HepG2 (cell line): Measurements from ENCODE around the gene PPP1CB. TPM values are rescaled to one million over a fixed set of nuclear protein-coding genes. Genes with fewer than 3 reads are reported as not detected.
A peak's percentile ranks its signal among the peaks of the same experiment; 100 is the strongest.

Source experiments
- ATAC-seq: fragments of 200-7000 bp; cut with Tn5 transposase; 3 replicates; pipeline ENCODE4 v1.9.1; 2020; ENCODE audit warnings: mild to moderate bottlenecking, moderate library complexity
- BruUV-seq: library from RNA; stranded (reverse); fragments of 400-500 nt; replicated peaks from 2 replicates; lab custom pipeline; 2021; lab: Mats Ljungman, UMichigan
- CTCF ChIA-PET: fragments of 300-600 bp; formaldehyde crosslinking; extraction: SDS; loops from one replicate; lab custom pipeline; 2021; ENCODE audit warnings: low total read pairs, inconsistent platforms, low intra/inter-chr PET ratio; lab: Yijun Ruan, JAX
- POLR2A ChIA-PET: fragments of 350-600 bp; sonication (Branson Sonifier 250); formaldehyde crosslinking; loops from one replicate; lab custom pipeline; 2020; ENCODE audit warnings: antibody characterized with exemption, inconsistent platforms; lab: Yijun Ruan, JAX
- DNase-seq: peaks from one replicate; pipeline ENCODE4 v3.0.0-alpha.2; 2015; ENCODE audit warnings: low spot score
- FAIRE-seq: peaks from 3 replicates; lab custom pipeline; 2011; peaks lifted over from hg19 to GRCh38; lab: Jason Lieb, UNC
- H2AFZ ChIP-seq: one replicate; pipeline ENCODE4 v1.6.1; 2011; ENCODE audit warnings: low read length, inconsistent platforms
- H3K27ac ChIP-seq: fragments of 300-600 bp; 3 replicates; pipeline ENCODE4 v1.8.0; 2011; ENCODE audit warnings: mixed run types, mild to moderate bottlenecking, mixed read lengths, low read length, inconsistent platforms; ENCODE audit not compliant: insufficient read depth; ENCODE audit errors: extremely low read length
- H3K27me3 ChIP-seq, 2 experiments: fragments of 200-600 bp in 1 of 2; 2 replicates in 1 of 2; 3 replicates in 1 of 2; pipeline versions ENCODE4 v1.6.0 to v1.8.0; 2011; ENCODE audit warnings: low read length in 2 of 2, mild to moderate bottlenecking in 2 of 2, moderate library complexity in 2 of 2, inconsistent platforms in 1 of 2; ENCODE audit not compliant: insufficient read depth in 2 of 2, control insufficient read depth in 1 of 2
- H3K36me3 ChIP-seq, 2 experiments: fragments of 200-600 bp in 1 of 2; replicated peaks in 1 of 2; 2 replicates in 1 of 2; 3 replicates in 1 of 2; pipeline versions ENCODE4 v1.5.1 to v1.8.0; 2011; ENCODE audit warnings: low read length in 2 of 2, inconsistent platforms in 1 of 2; ENCODE audit not compliant: insufficient read depth in 2 of 2, control insufficient read depth in 1 of 2
- H3K4me1 ChIP-seq: 2 replicates; pipeline ENCODE4 v1.5.1; 2012; ENCODE audit warnings: low read length, inconsistent platforms; ENCODE audit not compliant: insufficient read depth
- H3K4me2 ChIP-seq: 2 replicates; pipeline ENCODE4 v1.6.0; 2011; ENCODE audit warnings: low read depth, low read length, inconsistent platforms
- H3K4me3 ChIP-seq, 3 experiments: fragments of 200-600 bp in 1 of 3; sonication (generic), shearing (Covaris generic) in 1 of 3; replicated peaks in 1 of 3; 2 replicates each; pipeline ENCODE4 v1.5.1; 2011 to 2016; ENCODE audit warnings: low read length in 3 of 3, inconsistent platforms in 2 of 3, low read depth in 2 of 3, mild to moderate bottlenecking in 2 of 3, control low read depth in 1 of 3, mixed read lengths in 1 of 3; ENCODE audit not compliant: insufficient read depth in 1 of 3
- H3K79me2 ChIP-seq: one replicate; pipeline ENCODE4 v1.6.1; 2011; ENCODE audit warnings: low read length, inconsistent platforms; ENCODE audit not compliant: insufficient read depth
- H3K9ac ChIP-seq: 2 replicates; pipeline ENCODE4 v1.6.0; 2011; ENCODE audit warnings: mild to moderate bottlenecking, low read depth, low read length, inconsistent platforms; ENCODE audit not compliant: insufficient read depth
- H3K9me3 ChIP-seq: 2 replicates; pipeline ENCODE4 v1.5.1; 2012; ENCODE audit warnings: mild to moderate bottlenecking, low read length
- H4K20me1 ChIP-seq: 2 replicates; pipeline ENCODE4 v1.6.0; 2011; ENCODE audit warnings: inconsistent platforms, mild to moderate bottlenecking, low read length, moderate library complexity; ENCODE audit not compliant: insufficient read depth
- CEBPB ChIP-seq: IDR thresholded peaks from 2 replicates; pipeline ENCODE4 v1.6.1; 2011; ENCODE audit warnings: low read depth, low read length, improper control_type of control experiment, borderline replicate concordance
- CEBPG ChIP-seq: IDR thresholded peaks from 2 replicates; pipeline ENCODE4 v1.6.1; 2016
- FOSL2 ChIP-seq: sonication (generic); formaldehyde crosslinking; IDR thresholded peaks from 2 replicates; pipeline ENCODE4 v1.4.0; 2020; ENCODE audit warnings: missing genetic modification reagents
- GTF2F1 ChIP-seq: fragments of 150-350 bp; IDR thresholded peaks from 2 replicates; pipeline ENCODE4 v1.6.1; 2014; ENCODE audit warnings: low read length
- KLF6 ChIP-seq: IDR thresholded peaks from 2 replicates; pipeline ENCODE4 v1.8.0; 2016; ENCODE audit warnings: missing biosample characterization, missing genetic modification reagents
- MAZ ChIP-seq, 2 experiments: sonication (generic) in 1 of 2; formaldehyde crosslinking in 1 of 2; IDR thresholded peaks; 2 replicates each; pipeline versions ENCODE4 v1.5.0 to v1.6.1; 2012 to 2020; ENCODE audit warnings: low read depth in 2 of 2, mild to moderate bottlenecking in 2 of 2, borderline replicate concordance in 1 of 2, improper control_type of control experiment in 1 of 2, low read length in 1 of 2, missing genetic modification reagents in 1 of 2, moderate library complexity in 1 of 2
- NR2C2 ChIP-seq: sonication (generic); formaldehyde crosslinking; IDR thresholded peaks from 2 replicates; pipeline ENCODE4 v1.4.0; 2020; ENCODE audit warnings: missing genetic modification reagents, mild to moderate bottlenecking, moderate library complexity, borderline replicate concordance
- SIX1 ChIP-seq: sonication (generic); formaldehyde crosslinking; IDR thresholded peaks from 2 replicates; pipeline ENCODE4 v1.4.0; 2020; ENCODE audit warnings: missing genetic modification reagents, borderline replicate concordance
- ZFAT ChIP-seq: sonication (generic); formaldehyde crosslinking; conservative IDR thresholded peaks from 2 replicates; pipeline ENCODE4 v1.8.1; 2023; ENCODE audit warnings: missing genetic modification reagents, inconsistent platforms
- ZNF33A ChIP-seq: sonication (generic); formaldehyde crosslinking; IDR thresholded peaks from 2 replicates; pipeline ENCODE4 v1.5.1; 2020; ENCODE audit warnings: missing genetic modification reagents, mild to moderate bottlenecking, moderate library complexity, borderline replicate concordance
- ZNF441 ChIP-seq: sonication (generic); formaldehyde crosslinking; IDR thresholded peaks from 2 replicates; pipeline ENCODE4 v1.7.0; 2021; ENCODE audit warnings: missing genetic modification reagents, borderline replicate concordance
- ZNF644 ChIP-seq: IDR thresholded peaks from 2 replicates; pipeline ENCODE4 v1.6.1; 2016; ENCODE audit warnings: low read depth
- ZNF7 ChIP-seq: IDR thresholded peaks from 2 replicates; pipeline ENCODE4 v1.6.1; 2016; ENCODE audit warnings: missing biosample characterization, missing genetic modification reagents
- WGBS: methylation state at CpG from one replicate; pipeline ENCODE4 v1.1.6; 2017; ENCODE audit warnings: low lambda C conversion rate; 5-methylcytosine and 5-hydroxymethylcytosine counted together
- in situ Hi-C: cut with HindIII; loops from 2 replicates; pipeline ENCODE4 v1.10.0; 2017; ENCODE audit warnings: low pct_unique_long_range_greater_than_20kb; ENCODE audit not compliant: extremely low pct_ligation_motif_present
- intact Hi-C: fragments of 100-400 bp; cut with micrococcal nuclease; formaldehyde crosslinking; loops from one replicate; pipeline ENCODE4 v1.10.0; 2022; ENCODE audit not compliant: unreplicated experiment
- polyA plus RNA-seq, 8 experiments: library from polyadenylated mRNA; depleted of rRNA in 3 of 8; stranded (reverse) in 7 of 8; unstranded in 1 of 8; fragments of >200 nt; fragmentation: Illumina TruSeq in 4 of 8; extraction: Trizol in 4 of 8; gene quantifications; 2 replicates each; pipeline versions ENCODE4 v1.2.1 to v1.2.3, GENCODE V29; 2011 to 2016; ENCODE audit warnings: low read depth in 4 of 8, missing spikeins in 1 of 8, mixed read lengths in 1 of 8; ENCODE audit not compliant: insufficient read depth in 1 of 8
- total RNA-seq, 5 experiments: library from RNA; depleted of rRNA; stranded (reverse); fragments of >200 nt; fragmentation: Illumina TruSeq; extraction: Trizol; gene quantifications; 2 replicates each; pipeline ENCODE4 v1.2.3, GENCODE V29; 2016; ENCODE audit warnings: low read depth in 1 of 5

PPP1CB gene
- total and polyA plus RNA-seq, 2 of the 13 experiments (the other 11 are each of a cell fraction or from before 2014, with no cell fraction given) = 46.9 to 109 TPM

DNA sequence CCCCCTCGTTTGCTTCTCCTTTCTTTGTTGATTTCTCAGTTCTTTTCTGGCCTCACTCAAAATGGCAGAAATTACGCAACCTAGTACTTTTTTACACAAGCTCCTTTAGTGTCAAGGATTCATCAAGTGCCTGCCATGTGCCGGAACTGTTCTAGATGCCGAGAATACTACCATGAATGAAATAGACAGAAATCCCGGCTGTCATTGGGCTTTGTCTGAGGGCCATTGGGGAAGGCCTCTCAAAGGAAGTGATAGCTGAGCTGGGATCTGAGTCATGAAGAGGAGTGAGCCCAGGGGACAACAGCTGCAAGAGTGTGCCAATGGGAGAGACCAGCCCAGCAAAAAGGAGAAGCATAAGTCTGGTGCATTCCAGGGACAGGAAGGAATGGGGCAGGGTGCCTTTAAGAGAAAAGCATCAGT is 34.3 kb upstream of the PPP1CB start:
- no peak overlapping the region for H3K9ac ChIP-seq
- intact Hi-C loops = no loop called here
- FAIRE-seq = peak; percentile 37
- ATAC-seq = peak; percentile 57
- H3K27me3 ChIP-seq = no peaks in the 10 kb centered on the region
- TF ChIP-seq ZNF33A (CRISPR knock-in tag) = no peak
- no peak for TF ChIP-seq ZNF441 (CRISPR knock-in tag)
- no peak for TF ChIP-seq KLF6
- peak; percentile 26; the same call in 1 of the 2 replicates for TF ChIP-seq FOSL2
- TF ChIP-seq ZNF644 = 0 out of 2 replicates have a peak, but pooled peaks have one; percentile 6
- peak; percentile 56 for TF ChIP-seq CEBPG (CRISPR knock-in tag)
- peak; percentile 91 for TF ChIP-seq CEBPB
- TF ChIP-seq ZFAT (CRISPR knock-in tag) = no peak
- CTCF ChIA-PET = no interaction called here
- no TSS peak for BruUV-seq
- H3K36me3 ChIP-seq = no peaks in the 10 kb centered on the region
- WGBS = 28% methylated on average over 5 of the region's 5 CpGs
- H2AFZ ChIP-seq = no peak overlapping the region
- no peaks in the 10 kb centered on the region for H4K20me1 ChIP-seq
- H3K4me2 ChIP-seq = no peak overlapping the region
- POLR2A ChIA-PET = interaction anchor here (1.0 kb wide), 2 partner anchors 8 to 35 kb away, joined by 3 to 4 read pairs; partner anchors contain the start of gene PPP1CB
- no peaks in the 10 kb centered on the region for H3K9me3 ChIP-seq
- H3K4me3 ChIP-seq = no peak overlapping the region
- no peaks in the 10 kb centered on the region for H3K79me2 ChIP-seq
- no peak overlapping the region for H3K27ac ChIP-seq
- peaks cover 31% of the 10 kb centered on the region for H3K4me1 ChIP-seq
- peak; percentile 23 for DNase-seq
- in situ Hi-C loops = no loop called here

DNA sequence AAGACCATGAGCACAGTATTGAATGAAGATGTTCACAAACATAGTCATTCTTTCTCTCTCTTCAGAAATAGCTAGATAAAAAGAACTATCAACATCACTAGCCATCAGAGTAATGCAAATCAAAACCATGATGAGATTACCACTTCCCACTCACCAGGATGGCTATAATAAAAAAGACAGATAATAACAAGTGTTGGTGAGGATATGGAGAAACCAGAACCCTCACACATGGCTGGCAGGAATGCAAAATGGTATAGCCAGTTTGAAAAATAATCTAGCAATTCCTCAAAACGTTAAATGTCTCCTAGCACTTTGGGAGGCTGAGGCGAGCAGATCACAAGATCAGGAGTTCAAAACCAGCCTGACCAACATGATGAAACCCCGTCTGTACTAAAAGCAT is 31.3 kb upstream of the PPP1CB start:
- DNase-seq (no peak), ATAC-seq (no peak), FAIRE-seq (no peak)
- Histone ChIP-seq H3K79me2 (no peaks in the 10 kb centered on the region), H2AFZ (no peak overlapping the region), H3K36me3 (no peaks in the 10 kb centered on the region), H3K4me3 (no peak overlapping the region), H3K27me3 (no peaks in the 10 kb centered on the region), H3K4me2 (no peak overlapping the region)
- BruUV-seq = no TSS peak
- CTCF ChIA-PET = no interaction called here
- WGBS = 49% methylated on average over 3 of the region's 3 CpGs
- TF ChIP-seq MAZ (IDR thresholded peaks at IDR 0.05; ENCODE audit: borderline replicate concordance, low read depth, low read length) = no peak
- no peak for TF ChIP-seq MAZ (CRISPR knock-in tag; IDR thresholded peaks at IDR 0.05; ENCODE audit: low read depth)
- peak; percentile 64 for TF ChIP-seq ZNF7
- no peak for TF ChIP-seq SIX1 (CRISPR knock-in tag)
- no peak for TF ChIP-seq GTF2F1
- no peak for TF ChIP-seq NR2C2
- TF ChIP-seq, all 625 proteins: peak for 1
- in situ Hi-C loops (no loop called here), intact Hi-C loops (no loop called here)
- Histone ChIP-seq H3K9ac (no peak overlapping the region), H4K20me1 (no peaks in the 10 kb centered on the region), H3K9me3 (no peaks in the 10 kb centered on the region), H3K4me1 (peaks cover 31% of the 10 kb centered on the region), H3K27ac (no peak overlapping the region)
- POLR2A ChIA-PET = interaction anchor here (2.1 kb wide), 1 partner anchor 32 kb away, joined by 9 read pairs; the partner anchor contains the start of gene PPP1CB
